NAMALWA (cell line): ENCODE measurements around the gene TLR5.

ENCODE experiments used
- DNase-seq: peaks from one replicate; pipeline ENCODE4 v3.0.0-alpha.2; 2015; ENCODE audit warnings: low spot score

Gene TLR5

GRCh38 chr1:223066415-223066814 lies 76.6 kb downstream of the TLR5 start:
- DNase-seq: no peak

- no peak for DNase-seq
Observed at GRCh38 chr1:223062177-223062576, 80.9 kb downstream of the TLR5 start.

- no peak for DNase-seq
Observed at GRCh38 chr1:223059526-223059925, 83.5 kb downstream of the TLR5 start.
